Measurements from ENCODE around the gene PERM1.
"Not testable (repeated sequence)": the region's sequence is repeated elsewhere in the genome, so short reads cannot be mapped to it uniquely, and the experiment has no call there.

The PERM1 gene

GRCh38 chr1:996851-997712, 15.2 kb upstream of the PERM1 start:
- no peak for DNase-seq

DNA sequence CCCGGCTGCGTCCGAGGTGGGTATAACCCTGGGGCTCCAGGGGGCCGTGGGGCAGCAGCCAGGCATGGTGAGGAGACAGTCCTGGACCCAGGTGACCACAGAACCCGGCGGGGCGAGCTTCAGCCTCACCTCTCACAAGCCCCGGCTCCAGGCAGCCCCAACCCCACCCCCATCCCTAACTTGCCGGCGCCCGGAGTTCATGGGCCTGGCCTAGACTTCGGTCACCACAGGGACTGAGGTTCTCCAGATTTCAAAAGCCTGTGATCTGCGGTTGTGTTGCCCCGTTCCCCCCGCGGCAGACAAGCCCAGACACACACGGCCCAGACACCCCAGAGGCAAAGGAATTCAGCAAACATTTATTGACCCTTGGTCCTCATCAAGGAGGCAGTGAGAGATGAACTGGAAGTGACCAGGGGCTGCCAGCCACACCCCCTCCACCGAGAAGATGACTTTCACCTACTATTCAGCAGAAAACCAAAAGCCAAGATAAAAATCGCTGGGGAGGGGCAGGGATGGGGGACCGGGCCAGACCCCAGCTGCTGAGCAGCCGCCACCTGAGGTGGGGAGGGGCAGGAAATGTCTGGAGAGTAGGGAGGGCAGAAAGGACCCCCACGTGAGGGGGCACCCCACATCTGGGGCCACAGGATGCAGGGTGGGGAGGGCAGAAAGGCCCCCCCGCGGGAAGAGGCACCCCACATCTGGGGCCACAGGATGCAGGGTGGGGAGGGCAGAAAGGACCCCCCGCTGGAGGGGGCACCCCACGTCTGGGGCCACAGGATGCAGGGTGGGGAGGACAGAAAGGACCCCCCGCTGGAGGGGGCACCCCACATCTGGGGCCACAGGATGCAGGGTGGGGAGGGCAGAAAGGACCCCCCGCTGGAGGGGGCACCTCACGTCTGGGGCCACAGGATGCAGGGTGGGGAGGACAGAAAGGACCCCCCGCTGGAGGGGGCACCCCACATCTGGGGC, 14.1 kb upstream of the PERM1 start:
- no peak for DNase-seq

- not testable (repeated sequence) for DNase-seq
Observed at GRCh38 chr1:994546-994945, 12.7 kb upstream of the PERM1 start.

- DNase-seq = no peak
Observed at GRCh38 chr1:993379-993995, 11.6 kb upstream of the PERM1 start.

- no peak for DNase-seq
Observed at GRCh38 chr1:992362-992761, 10.5 kb upstream of the PERM1 start.

GRCh38 chr1:991895-992294, 10.0 kb upstream of the PERM1 start:
- DNase-seq = no peak

DNA sequence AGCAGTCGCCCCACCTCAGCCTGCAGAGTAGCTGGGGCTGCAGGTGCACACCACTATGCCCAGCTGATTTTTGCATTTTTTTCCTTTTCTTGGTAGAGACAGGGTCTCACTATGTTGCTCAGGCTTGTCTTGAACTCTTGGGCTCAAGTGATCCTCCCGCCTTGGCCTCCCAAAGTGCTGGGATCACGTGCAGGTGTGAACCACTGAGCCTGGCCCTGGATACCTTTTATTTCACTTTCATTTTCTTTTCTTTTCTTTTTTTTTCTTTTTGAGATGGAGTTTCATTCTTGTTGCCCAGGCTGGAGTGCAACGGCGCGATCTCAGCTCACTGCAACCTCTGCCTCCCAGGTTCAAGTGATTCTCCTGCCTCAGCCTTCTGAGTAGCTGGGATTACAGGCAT, 9.4 kb upstream of the PERM1 start:
- not testable (repeated sequence) for DNase-seq

GRCh38 chr1:988061-988460, 6.2 kb upstream of the PERM1 start:
- not testable (repeated sequence) for DNase-seq

DNA sequence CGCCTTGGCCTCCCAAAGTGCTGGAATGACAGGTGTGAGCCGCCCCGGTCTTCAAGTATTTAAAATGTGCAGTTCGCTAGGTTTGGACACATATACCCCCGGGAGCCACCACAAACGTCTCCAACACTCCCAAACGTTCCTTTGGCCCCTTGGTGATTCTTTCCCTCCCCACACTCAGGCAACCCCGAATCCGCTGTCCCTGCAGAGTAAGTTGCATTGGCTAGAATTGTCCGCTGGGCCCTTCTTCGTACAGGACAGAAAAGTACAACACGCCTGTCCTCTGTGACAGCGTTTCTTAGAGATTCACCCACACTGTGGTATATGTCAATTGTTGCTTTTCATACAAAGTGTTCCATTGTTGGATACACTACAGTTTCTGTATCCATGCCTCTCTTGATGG, 3.2 kb upstream of the PERM1 start:
- no peak for DNase-seq

DNA sequence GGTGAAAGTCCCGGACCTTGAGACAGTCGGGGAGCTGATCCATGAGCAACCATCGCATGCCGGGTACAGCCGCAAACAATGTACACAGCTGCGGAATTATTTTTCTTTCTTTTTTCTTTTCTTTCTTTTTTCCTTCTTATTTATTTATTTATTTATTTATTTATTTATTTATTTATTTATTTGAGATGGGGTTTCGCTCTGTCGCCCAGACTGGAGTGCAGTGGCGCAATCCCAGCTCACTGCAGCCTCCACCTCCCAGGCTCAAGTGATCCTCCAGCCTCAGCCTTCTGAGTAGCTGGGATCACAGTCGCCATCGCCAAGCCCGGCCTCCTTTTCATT, 2.6 kb upstream of the PERM1 start:
- DNase-seq = no peak

- DNase-seq = peak in 1 of 2 experiments; percentile 46
Observed at GRCh38 chr1:983798-984475, 2.0 kb upstream of the PERM1 start.

GRCh38 chr1:982765-983436, 1.0 kb upstream of the PERM1 start:
- DNase-seq = no peak

- no peak for DNase-seq
Observed at GRCh38 chr1:981491-981954, 370 bp downstream of the PERM1 start.

- no peak for DNase-seq
Observed at GRCh38 chr1:980602-981395, 1.1 kb downstream of the PERM1 start.

GRCh38 chr1:980137-980571, 1.7 kb downstream of the PERM1 start:
- no peak for DNase-seq

GRCh38 chr1:979744-980072, 2.2 kb downstream of the PERM1 start:
- no peak for DNase-seq

GRCh38 chr1:978835-979743, 2.8 kb downstream of the PERM1 start:
- DNase-seq = no peak

GRCh38 chr1:978069-978834, 3.6 kb downstream of the PERM1 start:
- no peak for DNase-seq

DNA sequence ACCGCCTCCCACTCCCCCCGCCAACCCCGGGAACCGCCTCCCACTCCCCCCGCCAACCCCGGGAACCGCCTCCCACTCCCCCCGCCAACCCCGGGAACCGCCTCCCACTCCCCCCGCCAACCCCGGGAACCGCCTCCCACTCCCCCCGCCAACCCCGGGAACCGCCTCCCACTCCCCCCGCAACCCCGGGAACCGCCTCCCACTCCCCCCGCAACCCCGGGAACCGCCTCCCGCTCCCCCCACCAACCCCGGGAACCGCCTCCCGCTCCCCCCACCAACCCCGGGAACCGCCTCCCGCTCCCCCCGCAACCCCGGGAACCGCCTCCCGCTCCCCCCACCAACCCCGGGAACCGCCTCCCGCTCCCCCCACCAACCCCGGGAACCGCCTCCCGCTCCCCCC, 5.1 kb downstream of the PERM1 start:
- not testable (repeated sequence) for DNase-seq

Data from NCI-H1930 (cell line).